ENCODE measurements around the gene SPARCL1. TPM values are rescaled to one million over a fixed set of nuclear protein-coding genes. Genes with fewer than 3 reads are reported as not detected.
"Not testable (repeated sequence)": the region's sequence is repeated elsewhere in the genome, so short reads cannot be mapped to it uniquely, and the experiment has no call there.

SPARCL1 gene
- total and polyA plus RNA-seq, 2 donors (not counting 3 experiments of a cell fraction or from before 2014, with no cell fraction given): not detected

- BruUV-seq (replicated peaks); H3K4me2 ChIP-seq (ENCODE audit: insufficient read depth, low read length); H3K9me3 ChIP-seq (replicated peaks; ENCODE audit: control insufficient read depth, insufficient read depth, low read length); H3K27ac ChIP-seq (ENCODE audit: insufficient read depth, low read depth, low read length); H3K9ac ChIP-seq (replicated peaks; ENCODE audit: extremely low read depth, insufficient read depth, low read length); H3K36me3 ChIP-seq (ENCODE audit: control insufficient read depth in 2 of 2, extremely low read depth in 1 of 2, insufficient read depth in 2 of 2, low read length in 2 of 2); H3K9me1 ChIP-seq (replicated peaks; ENCODE audit: control insufficient read depth, extremely low read depth, insufficient read depth, low read length); H2AFZ ChIP-seq (ENCODE audit: low read depth, low read length); H3K4me3 ChIP-seq (replicated peaks in 1 of 3; ENCODE audit: insufficient read depth in 1 of 3, low read depth in 1 of 3, low read length in 3 of 3); FAIRE-seq; H3K79me2 ChIP-seq (ENCODE audit: control insufficient read depth, insufficient read depth, low read length); DNase-seq (ENCODE audit: low read depth, low spot score); H3K27me3 ChIP-seq (ENCODE audit: control insufficient read depth in 2 of 2, insufficient read depth in 2 of 2, low read length in 2 of 2); intact Hi-C loops (cut with micrococcal nuclease); POLR2A ChIA-PET; H3K4me1 ChIP-seq (ENCODE audit: control insufficient read depth, extremely low read depth, insufficient read depth, low read length); dilution Hi-C loops (cut with MboI; ENCODE audit: extremely low pct_ligation_motif_present, low sequenced_read_pairs); H4K20me1 ChIP-seq (replicated peaks; ENCODE audit: control insufficient read depth, extremely low read depth, insufficient read depth, low read length): not testable (repeated sequence)
- CTCF ChIA-PET: interaction anchor here (1.0 to 1.5 kb wide), 4 partner anchors 9 to 545 kb away, joined by 3 to 6 read pairs (median 3); no protein-coding TSS in a partner anchor
Measured at GRCh38 chr4:87488666-87489065, 40.5 kb downstream of the SPARCL1 start.

- POLR2A ChIA-PET; BruUV-seq (replicated peaks); intact Hi-C loops (cut with micrococcal nuclease); H3K27ac ChIP-seq (ENCODE audit: insufficient read depth, low read depth, low read length); H3K4me3 ChIP-seq (replicated peaks in 1 of 3; ENCODE audit: insufficient read depth in 1 of 3, low read depth in 1 of 3, low read length in 3 of 3); dilution Hi-C loops (cut with MboI; ENCODE audit: extremely low pct_ligation_motif_present, low sequenced_read_pairs); H3K9ac ChIP-seq (replicated peaks; ENCODE audit: extremely low read depth, insufficient read depth, low read length); H3K4me2 ChIP-seq (ENCODE audit: insufficient read depth, low read length); H3K27me3 ChIP-seq (ENCODE audit: control insufficient read depth in 2 of 2, insufficient read depth in 2 of 2, low read length in 2 of 2); H3K9me3 ChIP-seq (replicated peaks; ENCODE audit: control insufficient read depth, insufficient read depth, low read length); H3K9me1 ChIP-seq (replicated peaks; ENCODE audit: control insufficient read depth, extremely low read depth, insufficient read depth, low read length); FAIRE-seq; H2AFZ ChIP-seq (ENCODE audit: low read depth, low read length); H3K36me3 ChIP-seq (ENCODE audit: control insufficient read depth in 2 of 2, extremely low read depth in 1 of 2, insufficient read depth in 2 of 2, low read length in 2 of 2); H3K4me1 ChIP-seq (ENCODE audit: control insufficient read depth, extremely low read depth, insufficient read depth, low read length); H3K79me2 ChIP-seq (ENCODE audit: control insufficient read depth, insufficient read depth, low read length); H4K20me1 ChIP-seq (replicated peaks; ENCODE audit: control insufficient read depth, extremely low read depth, insufficient read depth, low read length); DNase-seq (ENCODE audit: low read depth, low spot score): not testable (repeated sequence)
- CTCF ChIA-PET: interaction anchor here (1.2 kb wide), 1 partner anchor 16 kb away, joined by 6 read pairs; no protein-coding TSS in a partner anchor
Measured at GRCh38 chr4:87483247-87483646, 45.9 kb downstream of the SPARCL1 start.

- TF ChIP-seq JUN (IDR thresholded peaks at IDR 0.05; ENCODE audit: borderline replicate concordance, insufficient read depth, insufficient read length, low read depth) (no peak), POLR2A (IDR thresholded peaks at IDR 0.05; ENCODE audit: low read depth, low read length) (no peak), MYC (IDR thresholded peaks at IDR 0.05; ENCODE audit: low read depth, low read length) (no peak), CTCF (IDR thresholded peaks at IDR 0.05; ENCODE audit: extremely low read depth in 1 of 2, insufficient read depth in 1 of 2, low read depth in 1 of 2, low read length in 2 of 2) (no peak), POLR2AphosphoS5 (IDR thresholded peaks at IDR 0.05; ENCODE audit: insufficient read depth, low read depth, low read length) (no peak)
- Histone ChIP-seq H3K9me3 (replicated peaks; ENCODE audit: control insufficient read depth, insufficient read depth, low read length) (no peaks in the 10 kb centered on the region), H2AFZ (ENCODE audit: low read depth, low read length) (no peak overlapping the region), H3K4me3 (replicated peaks in 1 of 3; ENCODE audit: insufficient read depth in 1 of 3, low read depth in 1 of 3, low read length in 3 of 3) (no peak overlapping the region), H3K36me3 (ENCODE audit: control insufficient read depth in 2 of 2, extremely low read depth in 1 of 2, insufficient read depth in 2 of 2, low read length in 2 of 2) (no peaks in the 10 kb centered on the region), H3K4me2 (ENCODE audit: insufficient read depth, low read length) (no peak overlapping the region), H3K79me2 (ENCODE audit: control insufficient read depth, insufficient read depth, low read length) (no peaks in the 10 kb centered on the region), H3K27me3 (ENCODE audit: control insufficient read depth in 2 of 2, insufficient read depth in 2 of 2, low read length in 2 of 2) (no peaks in the 10 kb centered on the region), H4K20me1 (replicated peaks; ENCODE audit: control insufficient read depth, extremely low read depth, insufficient read depth, low read length) (no peaks in the 10 kb centered on the region), H3K4me1 (ENCODE audit: control insufficient read depth, extremely low read depth, insufficient read depth, low read length) (no peaks in the 10 kb centered on the region), H3K9ac (replicated peaks; ENCODE audit: extremely low read depth, insufficient read depth, low read length) (no peak overlapping the region), H3K9me1 (replicated peaks; ENCODE audit: control insufficient read depth, extremely low read depth, insufficient read depth, low read length) (no peaks in the 10 kb centered on the region), H3K27ac (ENCODE audit: insufficient read depth, low read depth, low read length) (no peak overlapping the region)
- no TSS peak for BruUV-seq (replicated peaks)
- intact Hi-C loops (cut with micrococcal nuclease) (no loop called here), dilution Hi-C loops (cut with MboI; ENCODE audit: extremely low pct_ligation_motif_present, low sequenced_read_pairs) (no loop called here)
- FAIRE-seq (no peak), DNase-seq (ENCODE audit: low read depth, low spot score) (no peak)
- ChIA-PET CTCF (no interaction called here), POLR2A (no interaction called here)
Measured at GRCh38 chr4:87481377-87481776, 47.8 kb downstream of the SPARCL1 start.

Data from endothelial cell of umbilical vein (primary cell).